Measurements from ENCODE around the gene NR2C2AP.
A peak's percentile ranks its signal among the peaks of the same experiment; 100 is the strongest.

Gene NR2C2AP

DNA sequence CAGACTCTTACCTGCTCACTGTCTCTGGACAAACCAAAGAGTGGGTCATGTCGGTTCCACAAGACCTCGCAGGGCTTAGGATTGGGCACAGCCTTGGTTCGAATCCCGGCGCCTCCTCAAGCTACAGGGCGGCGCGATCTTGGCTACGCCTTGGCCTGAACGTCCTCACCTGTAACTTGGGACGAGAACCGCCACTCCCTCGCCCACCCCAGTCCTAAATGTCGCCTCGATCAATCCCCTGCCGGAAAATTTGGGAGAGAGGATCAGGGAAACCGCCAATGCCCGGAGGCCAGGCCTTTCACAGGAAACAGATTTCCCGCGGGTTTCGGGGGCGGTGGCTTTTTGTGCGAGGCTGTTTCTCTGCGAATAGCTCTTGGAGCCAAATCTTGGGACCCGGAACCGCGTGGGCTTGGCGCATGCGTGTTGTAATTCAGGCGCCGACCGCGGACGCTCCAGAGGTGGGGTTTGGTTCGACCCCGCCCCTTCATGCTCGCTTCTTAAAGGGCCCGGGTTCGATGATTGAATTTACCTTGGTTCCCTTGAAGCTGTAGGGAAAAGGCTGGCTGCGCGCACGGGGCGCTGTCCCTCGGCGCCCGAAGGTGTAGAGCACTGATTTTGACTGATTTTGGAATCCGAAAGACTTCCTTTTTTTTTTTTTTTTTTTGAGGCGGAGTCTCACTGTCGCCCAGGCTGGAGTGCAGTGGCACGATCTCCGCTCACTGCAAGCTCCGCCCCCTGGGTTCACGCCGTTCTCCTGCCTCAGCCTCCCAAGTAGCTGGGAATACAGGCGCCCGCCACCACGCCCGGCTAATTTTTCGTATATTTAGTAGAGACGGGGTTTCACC is at the start of gene NR2C2AP:
TSS of gene NR2C2AP (minus strand) at position 403 of the 845 bp plus-strand sequence. CDS start at position 49, 354 bp downstream.
- Histone ChIP-seq H3K27ac (ENCODE audit: low read length) (no peak within 1 kb of the TSS), H3K4me1 (ENCODE audit: control insufficient read depth, low read depth, low read length) (peaks cover 7% of the 10 kb centered on the region), H3K9ac (ENCODE audit: low read length) (peak within 1 kb of the TSS; percentile 79), H3K36me3 (ENCODE audit: control insufficient read depth, low read depth, low read length) (peaks cover 10% of the 10 kb centered on the region), H3K4me3 (ENCODE audit: low read length) (peak within 1 kb of the TSS; percentile 80), H3K9me3 (ENCODE audit: control insufficient read depth, low read depth, low read length) (no peaks in the 10 kb centered on the region), H3K27me3 (ENCODE audit: control insufficient read depth, insufficient read depth, low read length) (peaks cover 41% of the 10 kb centered on the region)

GRCh38 chr19:19250196-19250801 is 47.1 kb upstream of the NR2C2AP start:
- Histone ChIP-seq H3K4me1 (ENCODE audit: control insufficient read depth, low read depth, low read length) (no peaks in the 10 kb centered on the region), H3K9me3 (ENCODE audit: control insufficient read depth, low read depth, low read length) (no peaks in the 10 kb centered on the region), H3K27ac (ENCODE audit: low read length) (no peak overlapping the region), H3K9ac (ENCODE audit: low read length) (no peak overlapping the region), H3K36me3 (ENCODE audit: control insufficient read depth, low read depth, low read length) (no peaks in the 10 kb centered on the region), H3K4me3 (ENCODE audit: low read length) (no peak overlapping the region), H3K27me3 (ENCODE audit: control insufficient read depth, insufficient read depth, low read length) (peaks cover 12% of the 10 kb centered on the region)

GRCh38 chr19:19240476-19240875 is 37.3 kb upstream of the NR2C2AP start:
- Histone ChIP-seq H3K4me1 (ENCODE audit: control insufficient read depth, low read depth, low read length) (no peaks in the 10 kb centered on the region), H3K36me3 (ENCODE audit: control insufficient read depth, low read depth, low read length) (no peaks in the 10 kb centered on the region), H3K27me3 (ENCODE audit: control insufficient read depth, insufficient read depth, low read length) (no peaks in the 10 kb centered on the region), H3K9me3 (ENCODE audit: control insufficient read depth, low read depth, low read length) (no peaks in the 10 kb centered on the region), H3K9ac (ENCODE audit: low read length) (no peak overlapping the region), H3K4me3 (ENCODE audit: low read length) (no peak overlapping the region), H3K27ac (ENCODE audit: low read length) (no peak overlapping the region)

GRCh38 chr19:19239675-19240074 is 36.5 kb upstream of the NR2C2AP start:
- Histone ChIP-seq H3K9ac (ENCODE audit: low read length) (no peak overlapping the region), H3K27me3 (ENCODE audit: control insufficient read depth, insufficient read depth, low read length) (no peaks in the 10 kb centered on the region), H3K9me3 (ENCODE audit: control insufficient read depth, low read depth, low read length) (peaks cover 3% of the 10 kb centered on the region), H3K27ac (ENCODE audit: low read length) (no peak overlapping the region), H3K4me1 (ENCODE audit: control insufficient read depth, low read depth, low read length) (no peaks in the 10 kb centered on the region), H3K4me3 (ENCODE audit: low read length) (no peak overlapping the region), H3K36me3 (ENCODE audit: control insufficient read depth, low read depth, low read length) (no peaks in the 10 kb centered on the region)

DNA sequence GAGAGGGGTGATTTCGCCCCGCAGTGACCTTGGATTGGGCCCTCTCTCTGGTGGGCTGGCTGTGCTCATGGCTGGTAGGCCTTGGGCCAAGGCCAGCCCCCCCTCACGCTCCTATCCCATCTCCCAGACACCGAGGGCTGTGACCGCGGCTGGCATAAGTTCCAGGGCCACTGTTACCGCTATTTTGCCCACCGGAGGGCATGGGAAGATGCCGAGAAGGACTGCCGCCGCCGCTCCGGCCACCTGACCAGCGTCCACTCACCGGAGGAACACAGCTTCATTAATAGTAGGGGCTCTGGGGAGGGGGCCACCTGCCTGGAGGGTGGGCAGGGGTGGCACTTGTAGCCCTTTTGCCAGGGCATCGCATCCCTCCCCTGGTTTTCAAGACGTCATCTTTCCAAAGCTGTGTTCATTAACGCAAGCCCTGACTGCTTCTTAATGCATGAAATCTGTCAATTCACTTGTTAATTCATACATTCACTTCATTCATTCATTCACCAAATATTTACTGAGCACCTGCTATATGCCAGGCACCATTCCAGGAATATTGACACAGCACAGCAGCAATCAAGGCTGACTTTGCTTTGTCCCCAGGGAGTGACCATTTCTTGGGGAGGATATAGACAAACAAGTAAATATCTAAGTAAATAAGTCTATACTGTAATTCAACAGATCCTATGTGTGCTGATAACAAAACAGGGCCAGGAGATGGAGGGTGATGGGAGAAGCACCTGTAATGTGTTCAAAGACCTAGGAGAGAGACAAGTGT is 35.1 kb upstream of the NR2C2AP start:
- Histone ChIP-seq H3K9me3 (ENCODE audit: control insufficient read depth, low read depth, low read length) (peaks cover 7% of the 10 kb centered on the region), H3K4me3 (ENCODE audit: low read length) (no peak overlapping the region), H3K9ac (ENCODE audit: low read length) (no peak overlapping the region), H3K4me1 (ENCODE audit: control insufficient read depth, low read depth, low read length) (no peaks in the 10 kb centered on the region), H3K27me3 (ENCODE audit: control insufficient read depth, insufficient read depth, low read length) (no peaks in the 10 kb centered on the region), H3K36me3 (ENCODE audit: control insufficient read depth, low read depth, low read length) (no peaks in the 10 kb centered on the region), H3K27ac (ENCODE audit: low read length) (no peak overlapping the region)

DNA sequence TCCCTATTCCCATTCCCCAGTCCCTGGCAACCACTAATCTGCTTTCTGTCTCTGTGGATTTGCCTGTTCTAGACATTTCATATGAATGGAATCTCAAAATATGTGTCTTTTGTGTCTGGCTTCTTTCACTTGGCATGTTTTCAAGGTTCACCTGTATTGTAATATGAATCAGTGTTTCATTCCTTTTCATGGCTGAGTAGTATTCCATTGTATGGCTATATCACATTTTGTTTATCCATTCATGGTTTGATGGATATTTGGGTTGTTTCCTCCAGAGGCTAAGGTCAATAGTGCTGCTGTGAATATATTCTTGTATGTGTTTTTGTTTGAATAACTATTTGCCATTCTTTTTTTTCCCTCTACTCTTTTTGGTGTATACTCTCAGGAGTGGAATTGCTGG is 33.0 kb upstream of the NR2C2AP start:
- H3K9ac ChIP-seq (ENCODE audit: low read length), result no peak overlapping the region
- H3K27me3 ChIP-seq (ENCODE audit: control insufficient read depth, insufficient read depth, low read length), result no peaks in the 10 kb centered on the region

GRCh38 chr19:19234220-19234816 is 31.1 kb upstream of the NR2C2AP start:
- Histone ChIP-seq H3K27ac (ENCODE audit: low read length) (no peak overlapping the region), H3K36me3 (ENCODE audit: control insufficient read depth, low read depth, low read length) (no peaks in the 10 kb centered on the region), H3K27me3 (ENCODE audit: control insufficient read depth, insufficient read depth, low read length) (no peaks in the 10 kb centered on the region), H3K4me3 (ENCODE audit: low read length) (no peak overlapping the region), H3K9me3 (ENCODE audit: control insufficient read depth, low read depth, low read length) (peaks cover 7% of the 10 kb centered on the region), H3K9ac (ENCODE audit: low read length) (no peak overlapping the region), H3K4me1 (ENCODE audit: control insufficient read depth, low read depth, low read length) (no peaks in the 10 kb centered on the region)

More for the DNA sequence above, 33.0 kb upstream of the NR2C2AP start:
- peaks cover 7% of the 10 kb centered on the region for H3K9me3 ChIP-seq (ENCODE audit: control insufficient read depth, low read depth, low read length)
- no peaks in the 10 kb centered on the region for H3K36me3 ChIP-seq (ENCODE audit: control insufficient read depth, low read depth, low read length)
- no peaks in the 10 kb centered on the region for H3K4me1 ChIP-seq (ENCODE audit: control insufficient read depth, low read depth, low read length)
- no peak overlapping the region for H3K4me3 ChIP-seq (ENCODE audit: low read length)
- H3K27ac ChIP-seq (ENCODE audit: low read length), result no peak overlapping the region

- no peak overlapping the region for H3K4me3 ChIP-seq (ENCODE audit: low read length)
- H3K27ac ChIP-seq (ENCODE audit: low read length), result no peak overlapping the region
- H3K36me3 ChIP-seq (ENCODE audit: control insufficient read depth, low read depth, low read length), result no peaks in the 10 kb centered on the region
- peaks cover 7% of the 10 kb centered on the region for H3K9me3 ChIP-seq (ENCODE audit: control insufficient read depth, low read depth, low read length)
- H3K4me1 ChIP-seq (ENCODE audit: control insufficient read depth, low read depth, low read length), result no peaks in the 10 kb centered on the region
- H3K27me3 ChIP-seq (ENCODE audit: control insufficient read depth, insufficient read depth, low read length), result no peaks in the 10 kb centered on the region
- H3K9ac ChIP-seq (ENCODE audit: low read length), result no peak overlapping the region
These were observed 29.1 kb upstream of the NR2C2AP start for GRCh38 chr19:19232261-19232721.

GRCh38 chr19:19230999-19231398 is 27.8 kb upstream of the NR2C2AP start:
- H3K4me1 ChIP-seq (ENCODE audit: control insufficient read depth, low read depth, low read length), result no peaks in the 10 kb centered on the region
- H3K36me3 ChIP-seq (ENCODE audit: control insufficient read depth, low read depth, low read length), result no peaks in the 10 kb centered on the region

GRCh38 chr19:19229701-19230100 is 26.5 kb upstream of the NR2C2AP start:
- Histone ChIP-seq H3K27ac (ENCODE audit: low read length) (no peak overlapping the region), H3K9ac (ENCODE audit: low read length) (no peak overlapping the region), H3K9me3 (ENCODE audit: control insufficient read depth, low read depth, low read length) (peaks cover 5% of the 10 kb centered on the region), H3K4me1 (ENCODE audit: control insufficient read depth, low read depth, low read length) (peaks cover 5% of the 10 kb centered on the region), H3K4me3 (ENCODE audit: low read length) (no peak overlapping the region), H3K27me3 (ENCODE audit: control insufficient read depth, insufficient read depth, low read length) (peaks cover 18% of the 10 kb centered on the region), H3K36me3 (ENCODE audit: control insufficient read depth, low read depth, low read length) (no peaks in the 10 kb centered on the region)

More at GRCh38 chr19:19230999-19231398, 27.8 kb upstream of the NR2C2AP start:
- H3K9ac ChIP-seq (ENCODE audit: low read length), result no peak overlapping the region
- H3K27me3 ChIP-seq (ENCODE audit: control insufficient read depth, insufficient read depth, low read length), result peaks cover 5% of the 10 kb centered on the region
- no peak overlapping the region for H3K4me3 ChIP-seq (ENCODE audit: low read length)
- peaks cover 7% of the 10 kb centered on the region for H3K9me3 ChIP-seq (ENCODE audit: control insufficient read depth, low read depth, low read length)
- H3K27ac ChIP-seq (ENCODE audit: low read length), result no peak overlapping the region

- H3K27me3 ChIP-seq (ENCODE audit: control insufficient read depth, insufficient read depth, low read length), result peaks cover 34% of the 10 kb centered on the region
- no peak overlapping the region for H3K9ac ChIP-seq (ENCODE audit: low read length)
- H3K27ac ChIP-seq (ENCODE audit: low read length), result no peak overlapping the region
- H3K4me3 ChIP-seq (ENCODE audit: low read length), result no peak overlapping the region
- H3K4me1 ChIP-seq (ENCODE audit: control insufficient read depth, low read depth, low read length), result peaks cover 5% of the 10 kb centered on the region
- H3K9me3 ChIP-seq (ENCODE audit: control insufficient read depth, low read depth, low read length), result no peaks in the 10 kb centered on the region
- no peaks in the 10 kb centered on the region for H3K36me3 ChIP-seq (ENCODE audit: control insufficient read depth, low read depth, low read length)
These were observed 24.0 kb upstream of the NR2C2AP start for GRCh38 chr19:19227217-19227616.
